Psoas muscle (tissue), 8 donors: Measurements from ENCODE around the gene ZNF132. TPM values are rescaled to one million over a fixed set of nuclear protein-coding genes. Genes with fewer than 3 reads are reported as not detected.

Experiments
- ATAC-seq, 4 donors: fragments of 200-7000 bp; cut with Tn5 transposase; one replicate each; pipeline ENCODE4 v1.9.1; 2020; ENCODE audit warnings: moderate library complexity in 3 of 4, mild to moderate bottlenecking in 2 of 4
- DNase-seq, 2 donors: peaks; one replicate each; pipeline ENCODE4 v3.0.0-alpha.2; 2020
- H3K27ac ChIP-seq: fragments of 200-600 bp; one replicate; pipeline ENCODE4 v1.8.0; 2022
- H3K27me3 ChIP-seq, 3 donors: fragments of 200-600 bp in 1 of 3; one replicate each; pipeline versions ENCODE4 v1.6.1 to v1.8.0; 2013 to 2022; ENCODE audit warnings: low read length in 2 of 3, mild to moderate bottlenecking in 2 of 3, moderate library complexity in 1 of 3; ENCODE audit not compliant: insufficient read depth in 3 of 3
- H3K36me3 ChIP-seq, 2 donors: fragments of 200-600 bp in 1 of 2; one replicate each; pipeline versions ENCODE4 v1.6.1 to v1.8.0; 2013 to 2022; ENCODE audit warnings: low read depth in 1 of 2, mild to moderate bottlenecking in 1 of 2, moderate library complexity in 1 of 2; ENCODE audit not compliant: insufficient read depth in 1 of 2
- H3K4me1 ChIP-seq: fragments of 200-600 bp; one replicate; pipeline ENCODE4 v1.8.0; 2022
- H3K4me3 ChIP-seq: fragments of 200-600 bp; one replicate; pipeline ENCODE4 v1.8.0; 2022; ENCODE audit warnings: mild to moderate bottlenecking
- H3K9me3 ChIP-seq: fragments of 200-600 bp; one replicate; pipeline ENCODE4 v1.8.0; 2022
- WGBS, 3 donors: extraction: QIAGEN DNeasy Blood & Tissue Kit; methylation state at CpG; one replicate each; pipeline versions ENCODE4 v1.1.6 to v1.1.7; 2013; 5-methylcytosine and 5-hydroxymethylcytosine counted together
- intact Hi-C, 2 donors: fragments of 100-400 bp; cut with DNase I; formaldehyde crosslinking; loops; one replicate each; pipeline versions ENCODE4 v1.11.0 to v1.14.2; 2022
- polyA plus RNA-seq, 3 donors: library from polyadenylated mRNA; stranded (reverse); fragments of 200-250 nt; gene quantifications; one replicate each; pipeline ENCODE4 v1.2.3, GENCODE V29; 2013
- total RNA-seq, 4 donors: library from RNA; stranded (reverse); fragmentation: NEBNext Ultra II Directional in 2 of 4; extraction: Animal tissue kit (Norgen Biotek cat#: 25700) in 2 of 4; gene quantifications; one replicate each; pipeline versions ENCODE4 v1.2.1 to v1.2.4, GENCODE V29; 2021 to 2023
- TF ChIP-seq, protein P1 (sequence below): fragments of 200-600 bp; IDR thresholded peaks from one replicate; pipeline ENCODE4 v1.8.0; 2022; ENCODE audit warnings: antibody characterized with exemption
- donor health status: healthy with polysubstance abuse.
- donor health status: DM: no; HTN: no; CAD: no; lungs with moderate emphysema.
- donor health status: Bipolar disorder and iron deficiency.
- donor health status: healthy.
- donor health status: DM: yes; HTN: yes; CAD: no.
- donor health status: DM: no; HTN: no; CAD: no.
- donor health status: DM: no; HTN: no; CAD: no.
- donor health status: DM: yes; HTN: yes; CAD: no.

ZNF132 gene
- total and polyA plus RNA-seq, 7 donors = 1.4 to 5.2 (median 2.7) TPM

DNA sequence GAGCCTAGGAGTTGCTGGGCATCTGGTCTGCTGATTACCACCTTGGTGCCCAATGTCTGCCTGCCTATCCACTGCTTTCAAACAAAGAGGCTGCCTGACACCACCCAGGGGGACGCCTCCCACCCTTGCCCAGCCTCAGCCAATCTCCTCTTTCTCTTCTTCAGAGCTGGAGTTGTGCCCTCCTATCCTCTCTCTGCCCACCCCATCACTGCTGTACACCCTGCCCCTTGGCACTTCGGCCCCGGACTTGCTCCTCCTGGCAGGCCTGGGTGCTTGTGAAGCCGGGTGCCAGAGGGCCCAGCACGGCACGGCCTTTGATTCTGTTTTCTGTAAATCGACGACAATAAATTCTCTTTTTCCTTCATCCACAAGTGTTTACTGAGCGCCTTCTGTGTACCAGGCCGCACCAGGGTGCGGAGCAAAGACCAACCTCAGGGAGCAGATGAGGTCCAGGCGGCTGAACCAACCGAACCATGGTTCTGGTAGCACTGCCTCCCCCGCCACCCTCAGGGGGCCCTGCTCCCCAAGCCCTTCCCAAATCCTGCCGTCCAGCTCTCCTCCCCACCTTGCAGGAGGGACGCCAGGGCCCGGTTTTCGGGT, 39.5 kb downstream of the ZNF132 start:
- H3K36me3 ChIP-seq = no peaks in the 10 kb centered on the region
- ATAC-seq (peak in 1 of 4 donors; percentile 0), DNase-seq (no peak)
- 27 to 39% (median 32%) methylated on average over 18 of the region's 18 CpGs for WGBS, 3 donors
- TF ChIP-seq, protein P1, sequence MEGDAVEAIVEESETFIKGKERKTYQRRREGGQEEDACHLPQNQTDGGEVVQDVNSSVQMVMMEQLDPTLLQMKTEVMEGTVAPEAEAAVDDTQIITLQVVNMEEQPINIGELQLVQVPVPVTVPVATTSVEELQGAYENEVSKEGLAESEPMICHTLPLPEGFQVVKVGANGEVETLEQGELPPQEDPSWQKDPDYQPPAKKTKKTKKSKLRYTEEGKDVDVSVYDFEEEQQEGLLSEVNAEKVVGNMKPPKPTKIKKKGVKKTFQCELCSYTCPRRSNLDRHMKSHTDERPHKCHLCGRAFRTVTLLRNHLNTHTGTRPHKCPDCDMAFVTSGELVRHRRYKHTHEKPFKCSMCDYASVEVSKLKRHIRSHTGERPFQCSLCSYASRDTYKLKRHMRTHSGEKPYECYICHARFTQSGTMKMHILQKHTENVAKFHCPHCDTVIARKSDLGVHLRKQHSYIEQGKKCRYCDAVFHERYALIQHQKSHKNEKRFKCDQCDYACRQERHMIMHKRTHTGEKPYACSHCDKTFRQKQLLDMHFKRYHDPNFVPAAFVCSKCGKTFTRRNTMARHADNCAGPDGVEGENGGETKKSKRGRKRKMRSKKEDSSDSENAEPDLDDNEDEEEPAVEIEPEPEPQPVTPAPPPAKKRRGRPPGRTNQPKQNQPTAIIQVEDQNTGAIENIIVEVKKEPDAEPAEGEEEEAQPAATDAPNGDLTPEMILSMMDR = no peak
- intact Hi-C loops = loop anchor here in 1 of 2 donors (2.0 kb wide), 1 partner anchor 16 kb away; no protein-coding TSS in a partner anchor
- no peak overlapping the region for H3K27ac ChIP-seq
- peak overlapping the region; percentile 69 for H3K4me3 ChIP-seq
- H3K27me3 ChIP-seq = peaks cover 0 to 13% (median 8%) of the 10 kb centered on the region in 3 donors
- H3K9me3 ChIP-seq = no peaks in the 10 kb centered on the region
- peaks cover 8% of the 10 kb centered on the region for H3K4me1 ChIP-seq

DNA sequence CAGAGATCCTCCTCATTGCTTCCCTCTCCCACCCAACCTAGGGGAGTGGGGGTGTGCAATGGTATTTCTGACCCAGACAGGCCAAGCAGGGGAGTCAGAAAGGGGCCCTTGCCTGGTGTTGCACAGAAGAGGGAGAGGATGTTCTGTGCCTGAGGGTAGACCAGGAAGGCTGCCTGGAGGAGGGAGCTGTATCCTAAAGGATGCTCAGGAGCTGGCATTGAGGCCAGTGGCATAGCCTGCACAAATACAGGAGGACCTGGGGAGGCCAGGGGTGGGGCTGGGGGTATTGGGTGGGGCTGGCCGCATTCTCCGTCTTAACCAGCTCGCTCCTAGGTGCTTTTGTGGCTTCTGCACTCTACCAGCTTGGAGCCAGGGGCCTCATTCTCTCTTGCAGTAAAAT, 40.0 kb downstream of the ZNF132 start:
- intact Hi-C loops = loop anchor here in 1 of 2 donors (2.0 kb wide), 1 partner anchor 15 kb away; no protein-coding TSS in a partner anchor
- H3K9me3 ChIP-seq = no peaks in the 10 kb centered on the region
- no peak for ATAC-seq
- no peak overlapping the region for H3K27ac ChIP-seq
- peaks cover 8% of the 10 kb centered on the region for H3K4me1 ChIP-seq
- WGBS, 3 donors = 90 to 100% (median 95%) methylated on average over 3 of the region's 3 CpGs
- peaks cover 0 to 13% (median 8%) of the 10 kb centered on the region in 3 donors for H3K27me3 ChIP-seq
- no peak for DNase-seq
- TF ChIP-seq, protein P1 = no peak
- peak overlapping the region; percentile 69 for H3K4me3 ChIP-seq
- peaks cover under 1 to 3% of the 10 kb centered on the region in 2 donors for H3K36me3 ChIP-seq

DNA sequence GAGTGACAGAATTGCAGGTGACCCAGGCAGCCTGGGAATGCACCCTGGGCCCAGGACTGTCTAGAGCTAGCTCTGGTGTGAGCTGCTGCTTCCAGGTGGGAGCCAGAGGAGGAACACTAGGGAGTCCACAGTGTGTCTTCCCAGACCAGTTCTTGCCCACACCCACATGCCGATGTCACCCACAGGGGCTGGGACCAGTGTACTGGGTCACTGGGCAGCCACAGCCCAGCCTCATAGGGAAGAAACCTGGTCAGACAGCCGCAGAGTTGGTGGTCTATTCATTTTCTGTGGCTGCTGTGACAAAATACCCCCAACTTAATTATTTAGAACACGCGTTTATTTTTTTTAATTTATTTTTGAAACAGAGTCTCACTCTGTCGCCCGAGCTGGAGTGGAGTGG, 41.4 kb downstream of the ZNF132 start:
- no peak overlapping the region for H3K27ac ChIP-seq
- H3K4me1 ChIP-seq = peaks cover 8% of the 10 kb centered on the region
- ATAC-seq (no peak), DNase-seq (no peak)
- TF ChIP-seq, protein P1 = no peak
- no peaks in the 10 kb centered on the region for H3K9me3 ChIP-seq
- H3K27me3 ChIP-seq = peaks cover 0 to 13% (median 8%) of the 10 kb centered on the region in 3 donors
- intact Hi-C loops = no loop called here
- WGBS, 3 donors = 89 to 92% (median 90%) methylated on average over 6 of the region's 6 CpGs
- H3K36me3 ChIP-seq = peaks cover 7 to 16% of the 10 kb centered on the region in 2 donors
- H3K4me3 ChIP-seq = no peak overlapping the region

DNA sequence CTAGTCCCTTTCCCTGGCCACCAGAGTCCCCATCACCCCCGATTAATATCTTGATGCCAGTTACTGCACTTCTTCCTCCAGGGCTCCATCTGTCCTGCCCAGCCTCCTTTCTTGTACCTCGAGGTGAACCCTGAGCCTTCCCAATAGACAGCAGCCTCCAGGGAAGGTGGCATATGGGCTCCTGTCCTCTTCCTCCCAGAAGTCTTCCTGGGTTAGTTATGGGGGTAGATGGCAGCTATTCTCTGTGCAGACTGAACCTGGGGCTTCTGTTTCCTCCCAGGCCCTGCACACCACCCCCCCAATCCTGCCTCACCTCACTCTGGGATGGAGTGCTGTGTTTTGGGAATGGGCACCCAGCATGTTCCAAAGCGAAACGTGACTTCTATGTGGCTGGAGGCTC, 41.9 kb downstream of the ZNF132 start:
- intact Hi-C loops = no loop called here
- TF ChIP-seq, protein P1 = no peak
- 77 to 82% (median 80%) methylated on average over 4 of the region's 4 CpGs for WGBS, 3 donors
- peaks cover 8% of the 10 kb centered on the region for H3K4me1 ChIP-seq
- H3K27ac ChIP-seq = no peak overlapping the region
- peaks cover 0 to 13% (median 8%) of the 10 kb centered on the region in 3 donors for H3K27me3 ChIP-seq
- no peak overlapping the region for H3K4me3 ChIP-seq
- ATAC-seq (no peak), DNase-seq (no peak)
- H3K36me3 ChIP-seq = peaks cover 7 to 21% of the 10 kb centered on the region in 2 donors
- no peaks in the 10 kb centered on the region for H3K9me3 ChIP-seq
